PFSK-1 (cell line): ENCODE data around the gene CYTIP.

Experiments used
- FOXP2 ChIP-seq: optimal IDR thresholded peaks from 2 replicates; pipeline ENCODE3; 2011; ENCODE audit warnings: borderline replicate concordance, control low read depth, inconsistent platforms; ENCODE audit not compliant: insufficient read depth; ENCODE audit errors: extremely low read length, extremely low read depth
- POLR2AphosphoS5 ChIP-seq: IDR thresholded peaks from 2 replicates; pipeline ENCODE4 v1.6.1; 2012; ENCODE audit warnings: low read depth, mild to moderate bottlenecking, control low read depth, low read length, moderate library complexity
- SIN3A ChIP-seq: IDR thresholded peaks from 2 replicates; pipeline ENCODE4 v1.6.1; 2012; ENCODE audit warnings: mild to moderate bottlenecking, low read length, moderate library complexity, borderline replicate concordance; ENCODE audit not compliant: insufficient read depth
- TAF1 ChIP-seq: IDR thresholded peaks from 2 replicates; pipeline ENCODE4 v1.6.1; 2012; ENCODE audit warnings: low read length, control low read depth, borderline replicate concordance; ENCODE audit not compliant: insufficient read depth
- TF ChIP-seq, protein P1 (sequence below), 2 experiments: IDR thresholded peaks; 2 replicates each; pipeline versions ENCODE4 v1.6.1 to v1.8.0; 2011 to 2012; ENCODE audit warnings: low read depth in 2 of 2, low read length in 2 of 2, control low read depth in 1 of 2, inconsistent platforms in 1 of 2, mild to moderate bottlenecking in 1 of 2, moderate library complexity in 1 of 2; ENCODE audit not compliant: insufficient read depth in 1 of 2

DNA sequence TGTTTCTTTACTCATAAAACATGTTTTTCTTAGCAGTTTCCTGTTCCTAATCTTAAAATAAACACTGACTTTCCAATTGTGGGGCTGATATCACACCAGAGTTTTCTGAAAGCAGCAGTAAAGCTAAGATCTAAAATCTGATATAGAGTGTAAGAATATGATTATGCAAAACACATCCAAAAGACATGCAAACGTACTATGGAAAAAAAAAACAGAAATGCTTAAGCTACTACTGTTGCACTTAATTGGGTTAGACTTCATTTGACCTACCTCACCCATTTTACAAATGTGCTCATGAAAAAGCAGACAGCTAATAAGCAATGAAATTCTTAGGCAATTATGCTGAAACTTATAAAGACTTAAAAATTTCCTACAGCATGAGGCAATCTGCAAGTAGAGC is 10.5 kb downstream of the CYTIP start:
- TF ChIP-seq POLR2AphosphoS5 = no peak
- TF ChIP-seq, protein P1, sequence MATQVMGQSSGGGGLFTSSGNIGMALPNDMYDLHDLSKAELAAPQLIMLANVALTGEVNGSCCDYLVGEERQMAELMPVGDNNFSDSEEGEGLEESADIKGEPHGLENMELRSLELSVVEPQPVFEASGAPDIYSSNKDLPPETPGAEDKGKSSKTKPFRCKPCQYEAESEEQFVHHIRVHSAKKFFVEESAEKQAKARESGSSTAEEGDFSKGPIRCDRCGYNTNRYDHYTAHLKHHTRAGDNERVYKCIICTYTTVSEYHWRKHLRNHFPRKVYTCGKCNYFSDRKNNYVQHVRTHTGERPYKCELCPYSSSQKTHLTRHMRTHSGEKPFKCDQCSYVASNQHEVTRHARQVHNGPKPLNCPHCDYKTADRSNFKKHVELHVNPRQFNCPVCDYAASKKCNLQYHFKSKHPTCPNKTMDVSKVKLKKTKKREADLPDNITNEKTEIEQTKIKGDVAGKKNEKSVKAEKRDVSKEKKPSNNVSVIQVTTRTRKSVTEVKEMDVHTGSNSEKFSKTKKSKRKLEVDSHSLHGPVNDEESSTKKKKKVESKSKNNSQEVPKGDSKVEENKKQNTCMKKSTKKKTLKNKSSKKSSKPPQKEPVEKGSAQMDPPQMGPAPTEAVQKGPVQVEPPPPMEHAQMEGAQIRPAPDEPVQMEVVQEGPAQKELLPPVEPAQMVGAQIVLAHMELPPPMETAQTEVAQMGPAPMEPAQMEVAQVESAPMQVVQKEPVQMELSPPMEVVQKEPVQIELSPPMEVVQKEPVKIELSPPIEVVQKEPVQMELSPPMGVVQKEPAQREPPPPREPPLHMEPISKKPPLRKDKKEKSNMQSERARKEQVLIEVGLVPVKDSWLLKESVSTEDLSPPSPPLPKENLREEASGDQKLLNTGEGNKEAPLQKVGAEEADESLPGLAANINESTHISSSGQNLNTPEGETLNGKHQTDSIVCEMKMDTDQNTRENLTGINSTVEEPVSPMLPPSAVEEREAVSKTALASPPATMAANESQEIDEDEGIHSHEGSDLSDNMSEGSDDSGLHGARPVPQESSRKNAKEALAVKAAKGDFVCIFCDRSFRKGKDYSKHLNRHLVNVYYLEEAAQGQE (IDR thresholded peaks at IDR 0.05; ENCODE audit: insufficient read depth in 1 of 2, low read depth in 2 of 2, low read length in 2 of 2) = no peak
- TF ChIP-seq TAF1 = no peak
- TF ChIP-seq SIN3A = no peak
- no peak for TF ChIP-seq FOXP2
